ENCODE data around the gene SIPA1L2.

Gene SIPA1L2

GRCh38 chr1:232630047-232630893 lies at the start of gene SIPA1L2:
TSS of gene SIPA1L2 (minus strand) at chr1:232630133. CDS start at chr1:232515339, 114,794 bp downstream.
- H3K27ac ChIP-seq: peak within 1 kb of the TSS; percentile 52
- peak; percentile 55 for DNase-seq (ENCODE audit: low read depth, low spot score)

- DNase-seq (ENCODE audit: low read depth, low spot score): peak; percentile 90
- no peak overlapping the region for H3K27ac ChIP-seq
These were observed 48.4 kb upstream of the SIPA1L2 start for GRCh38 chr1:232678185-232678886.

- no peak overlapping the region for H3K27ac ChIP-seq
These were observed 46.4 kb upstream of the SIPA1L2 start for GRCh38 chr1:232676307-232676706.

GRCh38 chr1:232675898-232676297 lies 46.0 kb upstream of the SIPA1L2 start:
- no peak overlapping the region for H3K27ac ChIP-seq
- DNase-seq (ENCODE audit: low read depth, low spot score): no peak

More at GRCh38 chr1:232676307-232676706, 46.4 kb upstream of the SIPA1L2 start:
- DNase-seq (ENCODE audit: low read depth, low spot score): no peak

GRCh38 chr1:232675260-232675659 lies 45.3 kb upstream of the SIPA1L2 start:
- no peak for DNase-seq (ENCODE audit: low read depth, low spot score)

GRCh38 chr1:232673256-232673655 lies 43.3 kb upstream of the SIPA1L2 start:
- DNase-seq (ENCODE audit: low read depth, low spot score): no peak
- no peak overlapping the region for H3K27ac ChIP-seq

More at GRCh38 chr1:232675260-232675659, 45.3 kb upstream of the SIPA1L2 start:
- H3K27ac ChIP-seq: no peak overlapping the region

- no peak for DNase-seq (ENCODE audit: low read depth, low spot score)
- H3K27ac ChIP-seq: no peak overlapping the region
These were observed 40.2 kb upstream of the SIPA1L2 start for GRCh38 chr1:232669981-232670747.

GRCh38 chr1:232667778-232668165 lies 37.8 kb upstream of the SIPA1L2 start:
- DNase-seq (ENCODE audit: low read depth, low spot score): no peak
- no peak overlapping the region for H3K27ac ChIP-seq

- H3K27ac ChIP-seq: no peak overlapping the region
- DNase-seq (ENCODE audit: low read depth, low spot score): no peak
These were observed 37.3 kb upstream of the SIPA1L2 start for GRCh38 chr1:232667094-232667777.

GRCh38 chr1:232664844-232665777 lies 35.2 kb upstream of the SIPA1L2 start:
- no peak overlapping the region for H3K27ac ChIP-seq
- no peak for DNase-seq (ENCODE audit: low read depth, low spot score)

- no peak for DNase-seq (ENCODE audit: low read depth, low spot score)
- H3K27ac ChIP-seq: no peak overlapping the region
These were observed 33.0 kb upstream of the SIPA1L2 start for GRCh38 chr1:232662910-232663309.

- no peak overlapping the region for H3K27ac ChIP-seq
- DNase-seq (ENCODE audit: low read depth, low spot score): no peak
These were observed 28.5 kb upstream of the SIPA1L2 start for GRCh38 chr1:232658386-232658785.

- no peak for DNase-seq (ENCODE audit: low read depth, low spot score)
These were observed 27.6 kb upstream of the SIPA1L2 start for GRCh38 chr1:232657426-232658005.

GRCh38 chr1:232655746-232656085 lies 25.8 kb upstream of the SIPA1L2 start:
- no peak for DNase-seq (ENCODE audit: low read depth, low spot score)
- no peak overlapping the region for H3K27ac ChIP-seq

More at GRCh38 chr1:232657426-232658005, 27.6 kb upstream of the SIPA1L2 start:
- no peak overlapping the region for H3K27ac ChIP-seq

- peak; percentile 43 for DNase-seq (ENCODE audit: low read depth, low spot score)
- H3K27ac ChIP-seq: no peak overlapping the region
These were observed 25.3 kb upstream of the SIPA1L2 start for GRCh38 chr1:232655028-232655745.

GRCh38 chr1:232653789-232654188 lies 23.9 kb upstream of the SIPA1L2 start:
- DNase-seq (ENCODE audit: low read depth, low spot score): no peak
- no peak overlapping the region for H3K27ac ChIP-seq

- DNase-seq (ENCODE audit: low read depth, low spot score): no peak
- H3K27ac ChIP-seq: no peak overlapping the region
These were observed 20.9 kb upstream of the SIPA1L2 start for GRCh38 chr1:232650845-232651244.

GRCh38 chr1:232650418-232650817 lies 20.5 kb upstream of the SIPA1L2 start:
- no peak for DNase-seq (ENCODE audit: low read depth, low spot score)
- H3K27ac ChIP-seq: no peak overlapping the region

All from epithelial cell of prostate (primary cell).